ENCODE results near the gene CNFN.

- TF ChIP-seq POLR2AphosphoS5 (IDR thresholded peaks at IDR 0.05; ENCODE audit: low read depth, low read length): no peak
- no peak for TF ChIP-seq TAF1 (IDR thresholded peaks at IDR 0.05; ENCODE audit: borderline replicate concordance, low read depth, low read length)
Measured at GRCh38 chr19:42345191-42345812, 44.8 kb downstream of the CNFN start.

Measured in GM12892 (cell line).